HepG2 (cell line): ENCODE data around the gene TRAP1. TPM values are rescaled to one million over a fixed set of nuclear protein-coding genes. Genes with fewer than 3 reads are reported as not detected.

Source experiments
- ATAC-seq: fragments of 200-7000 bp; cut with Tn5 transposase; 3 replicates; pipeline ENCODE4 v1.9.1; 2020; ENCODE audit warnings: mild to moderate bottlenecking, moderate library complexity
- BruUV-seq: library from RNA; stranded (reverse); fragments of 400-500 nt; replicated peaks from 2 replicates; lab custom pipeline; 2021; lab: Mats Ljungman, UMichigan
- CTCF ChIA-PET: fragments of 300-600 bp; formaldehyde crosslinking; extraction: SDS; loops from one replicate; lab custom pipeline; 2021; ENCODE audit warnings: low total read pairs, inconsistent platforms, low intra/inter-chr PET ratio; lab: Yijun Ruan, JAX
- POLR2A ChIA-PET: fragments of 350-600 bp; sonication (Branson Sonifier 250); formaldehyde crosslinking; loops from one replicate; lab custom pipeline; 2020; ENCODE audit warnings: antibody characterized with exemption, inconsistent platforms; lab: Yijun Ruan, JAX
- DNase-seq: peaks from one replicate; pipeline ENCODE4 v3.0.0-alpha.2; 2015; ENCODE audit warnings: low spot score
- FAIRE-seq: peaks from 3 replicates; lab custom pipeline; 2011; peaks lifted over from hg19 to GRCh38; lab: Jason Lieb, UNC
- H2AFZ ChIP-seq: one replicate; pipeline ENCODE4 v1.6.1; 2011; ENCODE audit warnings: low read length, inconsistent platforms
- H3K27ac ChIP-seq: fragments of 300-600 bp; 3 replicates; pipeline ENCODE4 v1.8.0; 2011; ENCODE audit warnings: mixed run types, mild to moderate bottlenecking, mixed read lengths, low read length, inconsistent platforms; ENCODE audit not compliant: insufficient read depth; ENCODE audit errors: extremely low read length
- H3K27me3 ChIP-seq, 2 experiments: fragments of 200-600 bp in 1 of 2; 2 replicates in 1 of 2; 3 replicates in 1 of 2; pipeline versions ENCODE4 v1.6.0 to v1.8.0; 2011; ENCODE audit warnings: low read length in 2 of 2, mild to moderate bottlenecking in 2 of 2, moderate library complexity in 2 of 2, inconsistent platforms in 1 of 2; ENCODE audit not compliant: insufficient read depth in 2 of 2, control insufficient read depth in 1 of 2
- H3K36me3 ChIP-seq, 2 experiments: fragments of 200-600 bp in 1 of 2; replicated peaks in 1 of 2; 2 replicates in 1 of 2; 3 replicates in 1 of 2; pipeline versions ENCODE4 v1.5.1 to v1.8.0; 2011; ENCODE audit warnings: low read length in 2 of 2, inconsistent platforms in 1 of 2; ENCODE audit not compliant: insufficient read depth in 2 of 2, control insufficient read depth in 1 of 2
- H3K4me1 ChIP-seq: 2 replicates; pipeline ENCODE4 v1.5.1; 2012; ENCODE audit warnings: low read length, inconsistent platforms; ENCODE audit not compliant: insufficient read depth
- H3K4me2 ChIP-seq: 2 replicates; pipeline ENCODE4 v1.6.0; 2011; ENCODE audit warnings: low read depth, low read length, inconsistent platforms
- H3K4me3 ChIP-seq, 3 experiments: fragments of 200-600 bp in 1 of 3; sonication (generic), shearing (Covaris generic) in 1 of 3; replicated peaks in 1 of 3; 2 replicates each; pipeline ENCODE4 v1.5.1; 2011 to 2016; ENCODE audit warnings: low read length in 3 of 3, inconsistent platforms in 2 of 3, low read depth in 2 of 3, mild to moderate bottlenecking in 2 of 3, control low read depth in 1 of 3, mixed read lengths in 1 of 3; ENCODE audit not compliant: insufficient read depth in 1 of 3
- H3K79me2 ChIP-seq: one replicate; pipeline ENCODE4 v1.6.1; 2011; ENCODE audit warnings: low read length, inconsistent platforms; ENCODE audit not compliant: insufficient read depth
- H3K9ac ChIP-seq: 2 replicates; pipeline ENCODE4 v1.6.0; 2011; ENCODE audit warnings: mild to moderate bottlenecking, low read depth, low read length, inconsistent platforms; ENCODE audit not compliant: insufficient read depth
- H3K9me3 ChIP-seq: 2 replicates; pipeline ENCODE4 v1.5.1; 2012; ENCODE audit warnings: mild to moderate bottlenecking, low read length
- H4K20me1 ChIP-seq: 2 replicates; pipeline ENCODE4 v1.6.0; 2011; ENCODE audit warnings: inconsistent platforms, mild to moderate bottlenecking, low read length, moderate library complexity; ENCODE audit not compliant: insufficient read depth
- ARID2 ChIP-seq: sonication (generic); formaldehyde crosslinking; IDR thresholded peaks from 2 replicates; pipeline ENCODE4 v1.8.1; 2022; ENCODE audit warnings: mild to moderate bottlenecking, missing genetic modification reagents, borderline replicate concordance
- CC2D1A ChIP-seq: sonication (generic); formaldehyde crosslinking; IDR thresholded peaks from 2 replicates; pipeline ENCODE4 v1.8.1; 2023; ENCODE audit warnings: mild to moderate bottlenecking, missing genetic modification reagents
- ETS1 ChIP-seq: sonication (generic); formaldehyde crosslinking; IDR thresholded peaks from 2 replicates; pipeline ENCODE4 v1.4.0; 2020; ENCODE audit warnings: missing genetic modification reagents
- IRX3 ChIP-seq: sonication (generic); formaldehyde crosslinking; IDR thresholded peaks from 2 replicates; pipeline ENCODE4 v1.8.1; 2023; ENCODE audit warnings: mild to moderate bottlenecking, low read depth, missing genetic modification reagents, borderline replicate concordance
- MBNL3 ChIP-seq: fragments of 250-450 bp; sonication (Bioruptor Pico); conservative IDR thresholded peaks from 2 replicates; pipeline ENCODE4 v1.8.0; 2022; ENCODE audit warnings: mild to moderate bottlenecking, inconsistent platforms
- MEF2D ChIP-seq: sonication (generic); formaldehyde crosslinking; IDR thresholded peaks from 2 replicates; pipeline ENCODE4 v1.5.1; 2020; ENCODE audit warnings: mild to moderate bottlenecking, missing genetic modification reagents
- ZFP37 ChIP-seq: sonication (generic); formaldehyde crosslinking; IDR thresholded peaks from 2 replicates; pipeline ENCODE4 v1.4.0; 2020; ENCODE audit warnings: missing genetic modification reagents, borderline replicate concordance
- ZNF276 ChIP-seq: sonication (generic); formaldehyde crosslinking; IDR thresholded peaks from 2 replicates; pipeline ENCODE4 v1.4.0; 2020; ENCODE audit warnings: mild to moderate bottlenecking, low read depth, missing genetic modification reagents
- ZNF567 ChIP-seq: sonication (generic); formaldehyde crosslinking; IDR thresholded peaks from 2 replicates; pipeline ENCODE4 v1.8.1; 2023; ENCODE audit warnings: mild to moderate bottlenecking, missing genetic modification reagents, borderline replicate concordance
- ZNF605 ChIP-seq: sonication (generic); formaldehyde crosslinking; IDR thresholded peaks from 2 replicates; pipeline ENCODE4 v1.8.0; 2022; ENCODE audit warnings: mild to moderate bottlenecking, missing genetic modification reagents
- ZNF772 ChIP-seq: sonication (generic); formaldehyde crosslinking; IDR thresholded peaks from 2 replicates; pipeline ENCODE4 v1.5.0; 2020; ENCODE audit warnings: mild to moderate bottlenecking, missing genetic modification reagents
- ZNF775 ChIP-seq: sonication (generic); formaldehyde crosslinking; IDR thresholded peaks from 2 replicates; pipeline ENCODE4 v1.4.0; 2020; ENCODE audit warnings: missing genetic modification reagents, mild to moderate bottlenecking, moderate library complexity, borderline replicate concordance
- ZNF790 ChIP-seq: sonication (generic); formaldehyde crosslinking; IDR thresholded peaks from 2 replicates; pipeline ENCODE4 v1.8.0; 2022; ENCODE audit warnings: missing genetic modification reagents, mild to moderate bottlenecking, borderline replicate concordance
- WGBS: methylation state at CpG from one replicate; pipeline ENCODE4 v1.1.6; 2017; ENCODE audit warnings: low lambda C conversion rate; 5-methylcytosine and 5-hydroxymethylcytosine counted together
- in situ Hi-C: cut with HindIII; loops from 2 replicates; pipeline ENCODE4 v1.10.0; 2017; ENCODE audit warnings: low pct_unique_long_range_greater_than_20kb; ENCODE audit not compliant: extremely low pct_ligation_motif_present
- intact Hi-C: fragments of 100-400 bp; cut with micrococcal nuclease; formaldehyde crosslinking; loops from one replicate; pipeline ENCODE4 v1.10.0; 2022; ENCODE audit not compliant: unreplicated experiment
- polyA plus RNA-seq, 8 experiments: library from polyadenylated mRNA; depleted of rRNA in 3 of 8; stranded (reverse) in 7 of 8; unstranded in 1 of 8; fragments of >200 nt; fragmentation: Illumina TruSeq in 4 of 8; extraction: Trizol in 4 of 8; gene quantifications; 2 replicates each; pipeline versions ENCODE4 v1.2.1 to v1.2.3, GENCODE V29; 2011 to 2016; ENCODE audit warnings: low read depth in 4 of 8, missing spikeins in 1 of 8, mixed read lengths in 1 of 8; ENCODE audit not compliant: insufficient read depth in 1 of 8
- total RNA-seq, 5 experiments: library from RNA; depleted of rRNA; stranded (reverse); fragments of >200 nt; fragmentation: Illumina TruSeq; extraction: Trizol; gene quantifications; 2 replicates each; pipeline ENCODE4 v1.2.3, GENCODE V29; 2016; ENCODE audit warnings: low read depth in 1 of 5
- TF ChIP-seq, protein P1 (sequence below): sonication (generic); formaldehyde crosslinking; IDR thresholded peaks from 2 replicates; pipeline ENCODE4 v1.5.1; 2020; ENCODE audit warnings: missing genetic modification reagents, mild to moderate bottlenecking, borderline replicate concordance

The TRAP1 gene
- total and polyA plus RNA-seq, 2 of the 13 experiments (the other 11 are each of a cell fraction or from before 2014, with no cell fraction given), result 127 to 240 TPM

GRCh38 chr16:3744018-3744417, 26.7 kb upstream of the TRAP1 start:
- DNase-seq (no peak), ATAC-seq (no peak), FAIRE-seq (no peak)
- no peak for TF ChIP-seq ZNF790
- no peak for TF ChIP-seq MEF2D (CRISPR knock-in tag)
- TF ChIP-seq MBNL3 (CRISPR knock-in tag), result no peak
- TF ChIP-seq IRX3 (CRISPR knock-in tag), result no peak
- TF ChIP-seq ZNF605 (CRISPR knock-in tag), result no peak
- no peak for TF ChIP-seq ZNF276 (CRISPR knock-in tag)
- no peak for TF ChIP-seq ZNF772 (CRISPR knock-in tag)
- Histone ChIP-seq H3K9ac (no peak overlapping the region), H3K4me2 (no peak overlapping the region), H3K4me1 (no peaks in the 10 kb centered on the region), H3K27me3 (no peaks in the 10 kb centered on the region), H3K36me3 (peaks cover 44 to 85% of the 10 kb centered on the region in 2 experiments), H3K9me3 (no peaks in the 10 kb centered on the region), H2AFZ (no peak overlapping the region), H3K27ac (no peak overlapping the region), H4K20me1 (no peaks in the 10 kb centered on the region), H3K79me2 (no peaks in the 10 kb centered on the region), H3K4me3 (no peak overlapping the region)
- POLR2A ChIA-PET, result no interaction called here
- in situ Hi-C loops, result no loop called here
- intact Hi-C loops, result no loop called here
- CTCF ChIA-PET, result no interaction called here
- 100% methylated on average over 6 of the region's 7 CpGs for WGBS
- no TSS peak for BruUV-seq

GRCh38 chr16:3740934-3741333, 23.6 kb upstream of the TRAP1 start:
- ATAC-seq, result no peak
- in situ Hi-C loops, result no loop called here
- H3K9me3 ChIP-seq, result no peaks in the 10 kb centered on the region
- no peak overlapping the region for H3K27ac ChIP-seq
- H4K20me1 ChIP-seq, result no peaks in the 10 kb centered on the region
- no peak overlapping the region for H2AFZ ChIP-seq
- no peaks in the 10 kb centered on the region for H3K27me3 ChIP-seq
- no TSS peak for BruUV-seq
- H3K79me2 ChIP-seq, result no peaks in the 10 kb centered on the region
- H3K4me2 ChIP-seq, result no peak overlapping the region
- ChIA-PET POLR2A (no interaction called here), CTCF (no interaction called here)
- H3K4me3 ChIP-seq, result no peak overlapping the region
- H3K36me3 ChIP-seq, result peaks cover 40 to 87% of the 10 kb centered on the region in 2 experiments
- FAIRE-seq, result no peak
- DNase-seq, result no peak
- over 99% methylated on average over 15 of the region's 16 CpGs for WGBS
- intact Hi-C loops, result no loop called here
- H3K4me1 ChIP-seq, result no peaks in the 10 kb centered on the region
- no peak overlapping the region for H3K9ac ChIP-seq
- TF ChIP-seq ZNF567 (no peak), ETS1 (CRISPR knock-in tag) (no peak), ZFP37 (CRISPR knock-in tag) (no peak), ARID2 (no peak), ZNF775 (CRISPR knock-in tag) (no peak), CC2D1A (no peak)
- TF ChIP-seq, protein P1, sequence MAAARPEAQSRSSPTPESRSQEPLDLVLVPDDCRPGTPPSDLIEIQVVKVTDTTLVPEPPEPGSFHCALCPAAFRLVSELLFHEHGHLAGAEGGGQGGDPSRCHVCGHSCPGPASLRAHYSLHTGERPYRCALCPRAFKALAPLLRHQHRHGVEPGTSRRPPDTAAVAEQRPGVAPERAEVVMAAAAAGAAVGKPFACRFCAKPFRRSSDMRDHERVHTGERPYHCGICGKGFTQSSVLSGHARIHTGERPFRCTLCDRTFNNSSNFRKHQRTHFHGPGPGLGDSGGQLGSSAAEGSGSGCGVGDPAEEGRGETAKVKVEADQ (CRISPR knock-in tag), result no peak
